NCI-H1417 treated with DMSO at 0.1 percent for 48 hours (cell line): Measurements from ENCODE around the gene DNPEP.
A peak's percentile ranks its signal among the peaks of the same experiment; 100 is the strongest.
"Not testable (repeated sequence)": the region's sequence is repeated elsewhere in the genome, so short reads cannot be mapped to it uniquely, and the experiment has no call there.

ENCODE experiments used
- DNase-seq: peaks from one replicate; lab custom pipeline; 2025; lab: John Stamatoyannopoulos, UW

The DNPEP gene

DNA sequence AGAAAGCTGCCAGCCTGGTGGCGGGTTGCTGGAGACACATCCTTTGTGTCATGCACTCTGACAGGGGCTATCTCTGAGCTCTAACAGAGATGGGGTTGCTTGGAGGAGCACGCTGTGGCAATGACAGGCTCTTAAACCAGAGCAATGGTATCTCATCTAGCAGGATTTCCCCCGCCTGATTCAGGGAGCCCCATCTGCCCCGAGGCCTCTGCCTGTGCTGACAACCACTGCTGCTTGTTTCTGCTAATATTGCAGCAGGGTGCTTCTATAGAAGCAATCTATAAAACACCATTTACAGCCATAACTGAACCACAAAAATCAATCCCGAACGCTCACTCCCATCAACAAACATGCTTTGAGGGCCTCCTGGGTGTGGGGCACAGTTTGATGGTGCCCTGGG lies 12.8 kb upstream of the DNPEP start:
- DNase-seq, result no peak

GRCh38 chr2:219399716-219400478 lies 12.2 kb upstream of the DNPEP start:
- DNase-seq, result no peak

- no peak for DNase-seq
These were observed 11.1 kb upstream of the DNPEP start for GRCh38 chr2:219398721-219399363.

- no peak for DNase-seq
These were observed 9.2 kb upstream of the DNPEP start for GRCh38 chr2:219396863-219397457.

GRCh38 chr2:219395609-219396008 lies 7.9 kb upstream of the DNPEP start:
- DNase-seq, result no peak

DNA sequence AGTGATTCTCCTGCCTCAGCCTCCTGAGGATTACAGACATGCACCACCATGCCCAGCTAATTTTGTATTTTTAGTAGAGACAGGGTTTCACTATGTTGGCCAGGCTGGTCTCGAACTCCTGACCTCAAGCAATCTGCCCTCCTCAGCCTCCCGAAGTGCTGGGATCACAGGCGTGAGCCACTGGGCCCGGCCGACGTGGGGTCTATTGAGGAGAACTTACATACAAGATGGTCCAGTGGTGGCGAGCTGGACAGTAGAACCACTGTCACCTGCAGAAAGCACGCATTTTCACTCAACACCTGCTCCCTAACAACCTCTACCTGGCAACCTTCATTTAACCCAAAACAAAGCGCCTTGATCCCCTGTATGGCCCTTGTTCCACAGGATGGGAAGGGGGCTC lies 7.3 kb upstream of the DNPEP start:
- DNase-seq, result not testable (repeated sequence)

- DNase-seq, result no peak
These were observed 5.0 kb upstream of the DNPEP start for GRCh38 chr2:219392754-219393153.

- DNase-seq, result no peak
These were observed 1.1 kb upstream of the DNPEP start for GRCh38 chr2:219388907-219389156.

GRCh38 chr2:219388121-219388906 lies 602 bp upstream of the DNPEP start:
- DNase-seq, result peak; percentile 49

GRCh38 chr2:219386532-219387280 lies 1.0 kb downstream of the DNPEP start:
- DNase-seq, result no peak

DNA sequence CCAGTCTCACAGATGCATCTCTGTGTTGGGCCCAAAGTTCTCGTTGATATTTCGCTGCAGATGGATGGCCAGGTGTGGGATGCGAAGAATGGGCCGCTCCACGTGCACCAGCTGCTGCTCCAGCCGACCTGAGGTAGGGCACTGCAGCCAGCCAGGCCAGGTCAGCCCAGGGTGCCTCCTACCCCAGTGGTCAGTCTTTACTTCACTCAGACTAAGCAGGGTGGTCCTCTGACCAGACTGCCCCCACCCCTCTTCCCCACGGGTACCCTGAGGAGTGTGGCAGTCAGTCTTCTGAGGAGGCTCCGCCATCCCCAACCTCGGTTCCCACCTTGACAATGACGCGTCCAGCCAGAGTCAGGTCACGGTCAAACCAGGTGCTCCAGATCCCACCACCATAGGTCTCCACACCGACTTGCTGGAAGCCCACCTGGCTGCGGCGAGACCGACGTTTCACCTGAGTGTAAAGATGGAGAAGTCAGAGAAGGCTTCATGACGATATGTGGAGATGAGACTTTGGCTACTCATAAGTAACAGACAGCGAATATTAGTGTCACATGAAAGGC lies 1.7 kb downstream of the DNPEP start:
- DNase-seq, result no peak

GRCh38 chr2:219384859-219385258 lies 2.9 kb downstream of the DNPEP start:
- DNase-seq, result no peak

DNA sequence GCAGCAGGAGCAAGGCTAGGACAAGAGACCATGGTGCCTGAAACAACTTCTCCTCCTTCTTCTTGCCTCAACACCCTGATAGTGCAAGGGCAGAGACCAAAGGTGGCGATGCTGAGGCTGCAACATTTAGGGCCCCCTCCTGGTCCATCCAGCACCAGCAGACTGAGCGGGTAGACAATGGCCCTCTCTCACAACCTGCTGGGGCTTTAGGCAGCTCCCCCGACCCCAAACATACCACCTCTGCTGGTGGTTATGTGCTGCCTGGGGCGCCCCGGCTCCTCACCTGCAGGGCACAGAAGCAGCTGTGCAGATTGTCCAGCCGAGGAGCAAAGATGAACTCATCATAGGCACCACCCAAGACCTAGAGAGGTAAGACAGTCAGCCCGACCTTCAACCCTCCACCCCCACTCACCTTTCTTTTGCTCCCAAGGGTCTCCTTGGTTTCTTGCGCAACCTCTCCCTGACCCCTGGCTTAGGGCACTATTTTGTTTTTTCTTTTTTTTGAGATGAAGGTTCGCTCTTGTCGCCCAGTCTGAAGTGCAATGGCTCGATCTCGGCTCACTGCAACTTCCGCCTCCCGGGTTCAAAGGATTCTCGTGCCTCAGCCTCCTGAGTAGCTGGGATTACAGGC lies 3.5 kb downstream of the DNPEP start:
- no peak for DNase-seq

DNA sequence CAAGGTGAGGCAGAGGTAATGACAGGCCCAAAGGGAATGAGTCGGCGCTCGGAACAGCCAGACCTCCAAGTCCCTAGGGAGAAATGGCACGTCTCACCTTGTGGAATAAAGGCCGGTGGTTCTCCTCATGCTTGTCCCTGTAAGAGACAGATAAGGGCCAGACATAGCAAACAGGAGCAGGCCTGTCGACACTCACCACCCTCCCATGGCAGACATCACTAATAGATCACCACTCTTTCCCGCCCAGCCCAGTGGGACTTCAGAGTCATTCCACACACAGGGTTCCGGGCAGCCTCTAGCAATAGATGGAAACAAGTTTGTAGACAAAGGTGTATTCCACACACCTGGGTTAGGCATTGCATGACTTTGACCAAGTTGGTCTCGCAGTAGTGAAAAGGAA lies 6.3 kb downstream of the DNPEP start:
- DNase-seq, result no peak

GRCh38 chr2:219380926-219381325 lies 6.8 kb downstream of the DNPEP start:
- no peak for DNase-seq

DNA sequence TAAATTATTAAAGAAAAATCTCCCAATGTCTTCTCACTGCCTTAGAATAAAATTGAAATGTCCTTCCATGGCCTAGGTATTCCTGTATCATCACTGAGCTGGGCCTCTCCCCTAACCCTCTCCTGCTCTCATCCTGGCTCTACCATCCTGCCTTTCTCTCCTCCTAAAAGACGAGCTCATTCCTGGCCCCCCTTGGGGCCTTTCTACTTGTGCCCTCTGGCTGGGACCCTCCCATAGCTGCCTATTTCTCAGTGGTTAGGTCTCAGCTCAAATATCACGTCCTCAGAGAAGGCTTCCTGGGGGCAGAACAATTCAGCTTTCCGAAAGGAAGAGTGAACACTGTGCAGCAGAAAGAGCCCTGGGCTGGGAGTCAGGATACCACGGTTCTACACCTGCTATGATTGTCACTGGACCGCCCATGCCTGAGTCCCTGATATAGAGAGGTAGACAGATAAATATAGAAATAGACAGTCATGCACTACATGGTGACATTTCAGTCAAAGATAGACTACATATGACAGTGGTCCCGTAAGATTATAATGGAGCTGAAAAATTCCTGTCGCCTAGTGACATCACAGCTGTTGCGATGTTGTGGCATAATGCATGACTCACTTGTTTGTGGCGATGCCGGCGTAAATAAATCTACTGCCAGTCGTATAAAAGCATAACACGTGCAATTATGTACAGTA lies 9.4 kb downstream of the DNPEP start:
- no peak for DNase-seq

DNA sequence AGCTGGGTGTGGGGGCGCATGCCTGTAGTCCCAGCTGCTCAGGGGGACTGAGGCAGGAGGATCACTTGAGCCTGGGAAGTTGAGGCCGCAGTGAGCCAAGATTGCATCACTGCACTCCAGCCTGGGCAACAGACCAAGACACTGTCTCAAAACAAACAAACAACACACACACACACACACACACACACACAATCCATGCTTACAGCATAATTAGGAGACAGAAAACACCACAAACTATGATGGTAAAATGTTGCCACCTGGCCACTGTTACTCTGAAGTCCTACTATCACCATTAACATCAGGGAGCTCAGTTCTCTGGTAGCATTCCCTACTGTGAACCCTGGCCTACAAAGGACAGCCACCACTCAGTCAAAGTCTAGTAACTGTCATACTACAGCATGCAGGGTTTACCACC lies 18.3 kb downstream of the DNPEP start:
- no peak for DNase-seq

- no peak for DNase-seq
These were observed 19.0 kb downstream of the DNPEP start for GRCh38 chr2:219368690-219369191.

- no peak for DNase-seq
These were observed 25.1 kb downstream of the DNPEP start for GRCh38 chr2:219362524-219363164.

DNA sequence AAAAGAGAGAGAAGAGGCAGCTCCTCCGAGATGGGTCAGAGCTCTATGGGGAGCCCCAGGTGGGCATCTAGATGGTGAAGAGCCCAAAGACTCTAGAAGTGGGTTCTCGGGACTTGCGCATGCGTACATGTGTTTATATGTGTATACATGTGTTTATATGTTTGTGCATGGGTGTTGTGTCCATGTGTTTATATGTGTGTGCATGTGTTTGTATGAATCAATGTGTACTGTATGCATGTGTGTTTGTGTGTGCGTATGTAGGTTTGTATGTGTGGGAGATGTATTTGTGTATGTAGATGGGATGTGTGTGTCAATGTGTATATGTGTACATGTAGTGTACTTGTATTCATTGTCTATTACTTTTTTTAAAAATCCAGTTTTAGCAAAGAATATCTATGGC lies 25.6 kb downstream of the DNPEP start:
- DNase-seq, result no peak
